Activated naive CD4-positive, alpha-beta T cell treated with anti-CD3 and anti-CD28 coated beads for 36 hours (primary cell): ENCODE measurements around the gene C1orf53. TPM values are rescaled to one million over a fixed set of nuclear protein-coding genes. Genes with fewer than 3 reads are reported as not detected.

ENCODE experiments used
- CTCF ChIA-PET: fragments of 350-600 bp; sonication (Branson Sonifier 250); formaldehyde crosslinking; loops from one replicate; lab custom pipeline; 2021; ENCODE audit warnings: antibody characterized with exemption; lab: Charles Lee
- DNase-seq: peaks from one replicate; pipeline ENCODE4 v3.0.0-alpha.2; 2020
- H3K27ac Mint-ChIP-seq: one replicate; pipeline ENCODE4 v1.8.0; 2021; ENCODE audit warnings: mild to moderate bottlenecking, mixed read lengths
- H3K27me3 Mint-ChIP-seq: one replicate; pipeline ENCODE4 v1.8.0; 2021; ENCODE audit warnings: low read depth, mixed read lengths
- H3K36me3 Mint-ChIP-seq: one replicate; pipeline ENCODE4 v1.8.0; 2021; ENCODE audit warnings: low read depth, mixed read lengths
- H3K4me1 Mint-ChIP-seq: one replicate; pipeline ENCODE4 v1.8.0; 2021; ENCODE audit warnings: low read depth, mixed read lengths
- H3K4me3 Mint-ChIP-seq: one replicate; pipeline ENCODE4 v1.8.0; 2021; ENCODE audit warnings: mild to moderate bottlenecking, moderate library complexity, mixed read lengths
- H3K9me3 Mint-ChIP-seq: one replicate; pipeline ENCODE4 v1.8.0; 2021; ENCODE audit warnings: mixed read lengths
- intact Hi-C: fragments of 100-400 bp; cut with micrococcal nuclease; formaldehyde crosslinking; loops from one replicate; pipeline ENCODE4 v1.15.1; 2023
- total RNA-seq, 2 experiments: library from RNA; stranded (reverse); gene quantifications; one replicate each; pipeline ENCODE4 v1.2.3, GENCODE V29; 2021

C1orf53 gene
- total RNA-seq, 2 experiments from 2014 or later, result 0.52 TPM; not detected in 1

DNA sequence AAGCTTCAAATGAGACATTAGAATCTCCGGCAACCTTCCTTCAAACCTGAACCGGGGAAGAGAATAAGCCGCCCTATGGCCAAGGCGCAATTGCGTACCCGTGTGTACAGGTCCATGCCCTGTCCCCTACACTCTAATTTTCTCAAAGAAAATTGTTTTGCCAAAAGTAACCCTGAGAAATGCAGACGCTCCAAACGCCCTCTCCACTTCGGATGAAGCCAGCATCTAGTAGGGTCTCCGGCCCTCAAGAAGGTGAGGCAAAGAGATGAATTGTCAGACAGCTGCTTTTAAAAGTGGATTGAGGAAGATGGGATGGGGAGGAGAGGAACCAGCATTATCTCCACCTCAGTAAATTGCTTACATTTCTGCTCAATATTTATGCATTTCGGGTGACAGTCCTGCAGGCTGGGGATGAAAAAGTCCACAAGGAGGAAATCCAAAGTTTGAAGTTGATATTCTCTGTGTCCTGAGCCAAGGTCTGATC, 14.1 kb downstream of the C1orf53 start:
- Mint-ChIP-seq H3K27me3 (peaks cover 94% of the 10 kb centered on the region), H3K36me3 (no peaks in the 10 kb centered on the region), H3K27ac (no peak overlapping the region), H3K4me1 (peaks cover 76% of the 10 kb centered on the region), H3K4me3 (peak overlapping the region; percentile 55), H3K9me3 (no peaks in the 10 kb centered on the region)
- intact Hi-C loops, result loop anchor here (2.0 kb wide), 1 partner anchor 140 kb away; no protein-coding TSS in a partner anchor
- CTCF ChIA-PET, result interaction anchor here (2.0 kb wide), 1 partner anchor 9 kb away, joined by 7 read pairs; no protein-coding TSS in a partner anchor
- no peak for DNase-seq

DNA sequence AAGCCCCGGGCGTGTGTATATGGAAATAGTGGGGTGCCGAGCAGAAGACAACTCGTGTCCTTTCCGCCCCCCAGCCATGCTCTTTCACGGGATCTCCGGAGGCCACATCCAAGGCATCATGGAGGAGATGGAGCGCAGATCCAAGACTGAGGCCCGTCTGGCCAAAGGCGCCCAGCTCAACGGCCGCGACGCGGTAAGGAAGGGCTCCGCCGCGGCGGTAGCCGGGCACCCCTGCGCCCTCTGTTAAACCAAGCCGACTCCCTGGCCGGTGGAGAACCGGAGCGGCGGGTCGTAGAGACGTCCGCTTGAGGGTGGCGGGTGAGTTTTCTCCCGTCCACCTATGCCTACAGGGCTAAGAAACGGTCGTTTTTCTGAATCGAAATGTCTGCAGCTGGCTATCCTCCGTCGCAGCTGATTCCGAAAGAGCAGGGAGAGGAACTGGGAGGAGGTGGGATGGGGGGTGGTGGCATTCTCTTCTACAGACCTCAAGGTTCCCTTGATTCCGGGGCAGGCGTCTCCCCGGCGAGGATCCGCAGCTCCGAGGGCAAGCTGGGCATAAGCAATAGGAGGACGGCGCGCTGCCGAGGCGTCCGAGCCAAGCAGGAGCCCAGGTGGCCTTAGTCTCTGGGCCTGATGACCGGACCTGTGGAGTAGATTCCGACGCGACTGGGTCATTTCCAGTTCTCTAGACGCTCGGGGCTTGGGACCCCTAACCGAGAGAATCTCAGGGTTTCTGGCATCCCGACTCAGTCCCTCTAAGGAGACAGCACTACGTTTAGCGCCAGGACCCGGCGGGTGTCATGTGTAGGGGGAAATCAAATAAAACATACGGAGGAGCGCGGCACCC, 15.6 kb downstream of the C1orf53 start:
- no peak for DNase-seq
- CTCF ChIA-PET, result interaction anchor here (0.6 to 1.9 kb wide), 4 partner anchors 10 to 436 kb away, joined by 3 to 6 read pairs (median 4); no protein-coding TSS in a partner anchor
- Mint-ChIP-seq H3K9me3 (no peaks in the 10 kb centered on the region), H3K36me3 (no peaks in the 10 kb centered on the region), H3K4me1 (peaks cover 62% of the 10 kb centered on the region), H3K27ac (no peak overlapping the region), H3K27me3 (peaks cover 90% of the 10 kb centered on the region), H3K4me3 (peak overlapping the region; percentile 55)
- intact Hi-C loops, result loop anchor here (1.0 to 2.0 kb wide), 3 partner anchors 9 to 141 kb away; partner anchors contain the start of gene C1orf53

DNA sequence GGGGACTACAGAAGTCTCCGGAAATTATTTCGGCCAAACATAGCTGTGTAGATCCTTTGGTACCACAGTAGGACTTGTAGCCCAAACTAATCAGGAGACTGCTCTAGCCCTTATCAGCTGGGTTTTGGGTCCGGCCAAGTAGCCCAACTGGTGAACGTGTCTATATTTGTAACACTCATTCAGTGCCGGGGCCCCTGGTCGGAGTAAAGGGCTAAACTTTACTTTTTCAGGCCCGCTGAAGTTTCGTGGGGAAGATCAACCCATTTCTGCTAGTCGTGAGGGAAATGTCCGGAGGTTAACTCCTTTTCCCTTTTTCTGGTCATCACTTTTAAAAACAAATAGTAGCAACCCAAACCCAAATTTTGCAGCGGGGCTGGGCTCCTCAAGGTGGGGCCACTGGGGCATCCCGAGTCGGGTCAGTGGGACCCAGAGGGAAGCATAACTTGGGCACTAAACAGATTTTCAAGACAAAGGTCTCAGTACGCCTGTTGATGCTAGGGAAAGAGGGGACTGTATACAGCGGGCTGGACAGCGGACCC, 16.4 kb downstream of the C1orf53 start:
- H3K27me3 Mint-ChIP-seq, result peaks cover 85% of the 10 kb centered on the region
- H3K27ac Mint-ChIP-seq, result no peak overlapping the region
- H3K4me3 Mint-ChIP-seq, result peak overlapping the region; percentile 9
- no peak for DNase-seq
- peaks cover 56% of the 10 kb centered on the region for H3K4me1 Mint-ChIP-seq
- no peaks in the 10 kb centered on the region for H3K36me3 Mint-ChIP-seq
- CTCF ChIA-PET, result interaction anchor here (0.6 to 1.9 kb wide), 6 partner anchors 9 to 435 kb away, joined by 3 to 6 read pairs (median 3); partner anchors contain the start of gene C1orf53
- no peaks in the 10 kb centered on the region for H3K9me3 Mint-ChIP-seq
- intact Hi-C loops, result loop anchor here (1.0 to 2.0 kb wide), 2 partner anchors 10 to 16 kb away; partner anchors contain the start of gene C1orf53

DNA sequence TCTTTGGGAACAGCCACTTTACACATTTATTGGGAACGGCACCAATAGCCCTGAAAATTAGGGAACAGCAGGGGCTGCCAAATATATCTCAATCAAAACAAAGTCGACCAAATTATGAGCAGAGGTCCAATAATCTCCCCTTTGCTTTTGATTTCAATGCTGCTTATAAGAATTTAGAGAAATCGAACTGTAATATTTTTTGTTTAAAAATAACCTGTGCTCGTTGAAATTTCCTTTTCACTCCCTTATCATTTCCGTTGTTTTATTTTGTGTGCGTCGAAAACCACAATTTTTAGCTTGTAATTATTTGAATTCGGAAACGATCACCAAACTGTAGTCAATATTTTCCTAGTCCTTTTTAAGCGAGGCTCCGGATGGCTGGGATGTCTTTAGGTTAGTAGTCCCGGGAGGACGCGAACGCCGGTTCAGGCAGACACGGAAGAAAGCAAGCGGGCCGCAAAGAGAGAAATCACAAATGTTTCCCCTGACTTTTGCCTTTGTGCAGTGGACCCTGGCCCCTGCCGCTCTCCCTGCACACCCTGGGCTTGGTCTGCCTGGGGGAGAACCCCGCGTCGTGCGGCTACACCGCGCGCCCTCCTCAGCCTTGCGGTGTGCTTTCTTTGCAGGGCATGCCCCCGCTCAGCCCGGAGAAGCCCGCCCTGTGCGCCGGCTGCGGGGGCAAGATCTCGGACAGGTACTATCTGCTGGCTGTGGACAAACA, 17.1 kb downstream of the C1orf53 start:
- Mint-ChIP-seq H3K4me1 (peaks cover 53% of the 10 kb centered on the region), H3K27ac (no peak overlapping the region), H3K4me3 (peak overlapping the region; percentile 62), H3K9me3 (no peaks in the 10 kb centered on the region), H3K27me3 (peaks cover 78% of the 10 kb centered on the region), H3K36me3 (no peaks in the 10 kb centered on the region)
- DNase-seq, result no peak
- intact Hi-C loops, result loop anchor here (2.0 to 5.0 kb wide), 2 partner anchors 17 to 517 kb away; partner anchors contain the start of gene C1orf53
- CTCF ChIA-PET, result interaction anchor here (0.9 to 1.9 kb wide), 4 partner anchors 10 to 304 kb away, joined by 3 to 6 read pairs (median 4); partner anchors contain the start of gene C1orf53

DNA sequence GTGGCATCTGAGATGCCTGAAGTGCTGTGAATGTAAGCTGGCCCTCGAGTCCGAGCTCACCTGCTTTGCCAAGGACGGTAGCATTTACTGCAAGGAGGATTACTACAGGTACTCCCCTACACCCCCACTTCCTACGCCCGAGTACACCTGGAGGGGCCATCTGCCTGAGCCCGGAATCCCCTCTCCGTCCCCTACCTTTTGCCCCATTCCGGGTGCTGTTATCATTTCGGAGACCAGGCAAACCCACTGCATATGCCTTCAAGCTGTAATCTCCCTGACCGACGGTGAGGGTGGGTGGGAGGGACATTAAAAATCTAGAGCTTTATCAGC, 17.6 kb downstream of the C1orf53 start:
- Mint-ChIP-seq H3K9me3 (no peaks in the 10 kb centered on the region), H3K4me1 (peaks cover 53% of the 10 kb centered on the region), H3K27me3 (peaks cover 73% of the 10 kb centered on the region), H3K27ac (no peak overlapping the region), H3K36me3 (no peaks in the 10 kb centered on the region), H3K4me3 (peak overlapping the region; percentile 62)
- intact Hi-C loops, result loop anchor here (5.0 kb wide), 1 partner anchor 518 kb away; no protein-coding TSS in a partner anchor
- CTCF ChIA-PET, result interaction anchor here (1.3 kb wide), 1 partner anchor 17 kb away, joined by 3 read pairs; the partner anchor contains the start of gene C1orf53
- DNase-seq, result no peak

DNA sequence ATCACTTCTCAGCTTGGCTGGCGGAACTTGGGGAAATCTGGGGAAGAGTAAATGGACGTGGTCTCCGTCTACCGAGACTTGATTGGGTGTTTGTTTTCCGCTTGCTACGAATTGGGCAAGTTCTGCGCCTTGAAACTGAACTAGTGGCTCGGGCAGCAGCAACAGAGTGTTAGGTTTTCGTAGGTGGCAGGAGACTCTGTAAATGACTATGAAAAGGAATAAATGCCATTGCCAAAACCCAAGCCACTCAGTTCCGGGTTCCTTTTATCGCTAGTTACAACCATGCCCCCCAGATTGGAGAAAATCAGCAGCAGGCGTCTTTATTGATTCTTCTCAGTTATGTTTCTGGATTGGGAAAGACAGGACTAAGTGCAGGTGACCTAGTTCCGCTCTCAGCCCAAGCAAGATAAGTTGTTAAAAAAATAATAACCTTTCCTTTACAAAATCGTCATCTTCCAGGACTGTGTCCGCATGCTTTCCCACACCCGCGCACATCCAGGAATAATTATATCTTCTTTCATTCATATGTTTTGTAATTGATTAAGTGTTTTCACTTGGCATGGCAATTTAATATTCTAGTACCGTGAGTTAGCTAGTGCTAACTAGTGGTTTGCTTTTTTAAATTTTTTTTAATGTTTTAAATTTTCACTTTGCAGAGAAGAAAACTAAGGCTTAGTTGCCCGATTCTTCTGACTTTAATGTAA, 18.1 kb downstream of the C1orf53 start:
- Mint-ChIP-seq H3K4me1 (peaks cover 50% of the 10 kb centered on the region), H3K9me3 (no peaks in the 10 kb centered on the region), H3K4me3 (peak overlapping the region; percentile 62), H3K27ac (no peak overlapping the region), H3K27me3 (peaks cover 68% of the 10 kb centered on the region), H3K36me3 (no peaks in the 10 kb centered on the region)
- no peak for DNase-seq
- CTCF ChIA-PET, result interaction anchor here (0.9 to 1.3 kb wide), 2 partner anchors 18 to 301 kb away, joined by 3 to 4 read pairs; partner anchors contain the start of gene C1orf53
- intact Hi-C loops, result loop anchor here (5.0 kb wide), 1 partner anchor 518 kb away; no protein-coding TSS in a partner anchor

DNA sequence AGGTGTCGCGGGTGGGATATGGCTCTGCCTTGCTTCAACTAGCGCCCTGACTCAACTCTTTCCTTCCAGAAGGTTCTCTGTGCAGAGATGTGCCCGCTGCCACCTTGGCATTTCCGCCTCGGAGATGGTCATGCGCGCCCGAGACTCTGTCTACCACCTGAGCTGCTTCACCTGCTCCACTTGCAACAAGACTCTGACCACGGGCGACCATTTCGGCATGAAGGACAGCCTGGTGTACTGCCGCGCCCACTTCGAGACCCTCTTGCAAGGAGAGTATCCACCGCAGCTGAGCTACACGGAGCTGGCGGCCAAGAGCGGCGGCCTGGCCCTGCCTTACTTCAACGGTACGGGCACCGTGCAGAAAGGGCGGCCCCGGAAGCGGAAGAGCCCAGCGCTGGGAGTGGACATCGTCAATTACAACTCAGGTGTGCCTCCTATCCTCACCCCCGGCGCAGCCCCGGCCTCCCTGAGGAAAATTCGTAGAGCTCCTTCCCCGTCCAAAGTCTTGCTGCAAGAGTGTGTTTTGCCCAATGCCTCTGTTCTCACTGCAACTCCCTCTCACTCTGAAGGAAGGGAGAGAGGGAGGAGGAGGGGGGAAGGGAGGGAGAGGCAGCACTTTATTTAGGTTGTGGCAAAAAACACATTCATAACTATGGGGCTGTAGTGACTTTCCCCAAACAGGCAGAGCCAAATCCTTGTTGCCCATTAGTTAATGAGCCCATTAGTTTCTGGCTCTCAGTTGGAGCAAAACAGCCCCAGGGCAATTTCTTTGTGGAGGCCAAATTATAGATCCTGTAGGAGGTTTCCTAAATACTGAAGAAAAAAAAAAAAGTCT, 19.0 kb downstream of the C1orf53 start:
- H3K27me3 Mint-ChIP-seq, result peaks cover 59% of the 10 kb centered on the region
- H3K27ac Mint-ChIP-seq, result no peak overlapping the region
- no peak for DNase-seq
- no peaks in the 10 kb centered on the region for H3K9me3 Mint-ChIP-seq
- H3K4me1 Mint-ChIP-seq, result peaks cover 41% of the 10 kb centered on the region
- peak overlapping the region; percentile 1 for H3K4me3 Mint-ChIP-seq
- CTCF ChIA-PET, result interaction anchor here (0.9 kb wide), 1 partner anchor 302 kb away, joined by 4 read pairs; no protein-coding TSS in a partner anchor
- no peaks in the 10 kb centered on the region for H3K36me3 Mint-ChIP-seq
- intact Hi-C loops, result loop anchor here (5.0 kb wide), 1 partner anchor 519 kb away; no protein-coding TSS in a partner anchor

DNA sequence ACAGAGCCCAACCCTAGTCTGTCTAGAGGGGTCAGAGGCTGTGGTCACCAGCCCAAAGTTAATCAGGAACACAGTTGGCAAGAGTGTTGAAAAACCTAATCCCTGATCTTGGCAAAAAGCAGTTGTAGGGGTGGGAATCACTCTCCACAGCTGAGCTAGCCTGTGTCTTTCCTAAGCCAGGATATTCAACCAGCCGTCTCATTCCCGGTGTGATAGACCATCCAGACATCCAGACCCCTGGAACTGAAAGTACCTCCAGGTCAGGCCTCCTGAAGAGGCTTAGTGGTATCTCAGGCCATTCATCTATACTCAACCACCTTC, 19.6 kb downstream of the C1orf53 start:
- CTCF ChIA-PET, result interaction anchor here (1.0 to 2.0 kb wide), 3 partner anchors 303 to 402 kb away, joined by 3 to 6 read pairs (median 5); no protein-coding TSS in a partner anchor

DNA sequence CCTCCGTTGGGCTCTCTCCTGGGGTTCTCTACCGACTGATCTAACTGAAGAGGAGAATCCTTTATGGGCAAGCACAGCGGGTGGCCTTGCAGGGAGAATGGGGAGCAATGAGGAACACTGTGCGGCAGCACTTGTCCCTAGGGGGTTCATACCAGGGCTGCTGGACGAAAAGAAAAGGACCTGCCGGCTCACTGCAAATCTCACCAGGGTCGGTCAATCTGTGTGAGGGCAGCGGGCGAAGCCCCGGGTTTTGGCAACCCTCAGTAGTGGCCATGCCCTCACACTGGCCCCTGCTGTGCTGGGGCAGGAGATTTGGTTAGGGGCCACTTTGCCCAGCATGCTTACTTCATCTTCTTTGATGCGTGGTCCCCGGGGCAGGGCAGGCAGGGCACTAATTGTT, 20.6 kb downstream of the C1orf53 start:
- Mint-ChIP-seq H3K4me3 (no peak overlapping the region), H3K27me3 (peaks cover 55% of the 10 kb centered on the region), H3K9me3 (no peaks in the 10 kb centered on the region), H3K4me1 (peaks cover 25% of the 10 kb centered on the region), H3K36me3 (no peaks in the 10 kb centered on the region), H3K27ac (no peak overlapping the region)
- no peak for DNase-seq
- CTCF ChIA-PET, result interaction anchor here (0.6 to 2.4 kb wide), 6 partner anchors 18 to 418 kb away, joined by 3 to 17 read pairs (median 6); no protein-coding TSS in a partner anchor
- intact Hi-C loops, result loop anchor here (5.0 kb wide), 1 partner anchor 521 kb away; no protein-coding TSS in a partner anchor

More for the DNA sequence above, 19.6 kb downstream of the C1orf53 start:
- Mint-ChIP-seq H3K4me1 (peaks cover 35% of the 10 kb centered on the region), H3K36me3 (no peaks in the 10 kb centered on the region), H3K27ac (no peak overlapping the region), H3K4me3 (no peak overlapping the region), H3K9me3 (no peaks in the 10 kb centered on the region), H3K27me3 (peaks cover 56% of the 10 kb centered on the region)
- intact Hi-C loops, result loop anchor here (5.0 kb wide), 1 partner anchor 520 kb away; no protein-coding TSS in a partner anchor
- no peak for DNase-seq

DNA sequence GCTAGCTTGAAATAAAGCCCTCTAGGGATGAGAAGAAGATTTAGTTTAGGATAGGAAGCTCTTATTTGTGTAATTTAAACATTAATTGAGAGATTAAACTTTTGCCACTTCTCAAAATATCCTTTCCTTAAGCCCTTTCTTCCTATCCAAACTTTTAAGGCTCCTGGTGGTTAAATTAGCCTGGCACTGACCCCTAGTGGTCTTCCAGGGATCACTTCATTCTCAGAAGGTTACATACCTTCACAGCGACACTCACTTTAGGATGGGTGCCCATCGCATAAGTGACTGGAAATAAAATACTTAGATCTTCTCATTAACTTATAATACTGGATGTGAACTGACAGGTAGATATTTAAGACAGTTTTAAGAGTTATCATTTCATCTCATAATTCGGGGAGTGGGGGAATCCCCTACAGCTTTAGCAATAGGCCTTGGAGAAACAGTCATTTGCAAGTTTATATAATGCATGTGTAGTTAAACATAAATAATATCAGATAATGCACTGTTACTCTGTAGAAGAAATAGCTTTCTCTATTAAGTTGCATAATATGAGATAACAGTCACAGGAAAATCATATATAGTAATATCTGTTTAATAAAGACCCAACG, 22.2 kb downstream of the C1orf53 start:
- no peaks in the 10 kb centered on the region for H3K36me3 Mint-ChIP-seq

More for the DNA sequence above, 22.2 kb downstream of the C1orf53 start:
- CTCF ChIA-PET, result interaction anchor here (0.5 to 2.4 kb wide), 15 partner anchors 9 to 454 kb away, joined by 3 to 17 read pairs (median 4); no protein-coding TSS in a partner anchor
- Mint-ChIP-seq H3K9me3 (no peaks in the 10 kb centered on the region), H3K4me3 (no peak overlapping the region), H3K27ac (no peak overlapping the region), H3K4me1 (peaks cover 15% of the 10 kb centered on the region), H3K27me3 (peaks cover 49% of the 10 kb centered on the region)
- DNase-seq, result peak; percentile 58
- intact Hi-C loops, result loop anchor here (1.0 to 5.0 kb wide), 8 partner anchors 55 to 541 kb away; no protein-coding TSS in a partner anchor
